GM23338 (cell line): ENCODE data around the gene RNF8. TPM values are rescaled to one million over a fixed set of nuclear protein-coding genes. Genes with fewer than 3 reads are reported as not detected.

ENCODE experiments used
- ATAC-seq: fragments of 200-7000 bp; cut with Tn5 transposase; 3 replicates; pipeline ENCODE4 v1.9.1; 2020
- DNase-seq: peaks from one replicate; pipeline ENCODE4 v3.0.0-alpha.2; 2015; ENCODE audit warnings: low spot score
- H2AFZ ChIP-seq: fragments of 200-600 bp; sonication (generic); 2 replicates; pipeline ENCODE4 v1.8.0; 2016; ENCODE audit warnings: antibody characterized with exemption, mild to moderate bottlenecking, moderate library complexity
- H3F3A ChIP-seq: fragments of 200-600 bp; sonication (generic); replicated peaks from 2 replicates; pipeline ENCODE4 v1.8.0; 2017; ENCODE audit warnings: antibody characterized with exemption, mixed run types, low read depth
- H3K27ac ChIP-seq: fragments of 200-600 bp; sonication (generic); 2 replicates; pipeline ENCODE4 v1.6.1; 2016; ENCODE audit warnings: low read depth
- H3K27me3 ChIP-seq: fragments of 200-600 bp; sonication (generic); 2 replicates; pipeline ENCODE4 v1.8.0; 2016; ENCODE audit warnings: mild to moderate bottlenecking, mixed run types, moderate library complexity; ENCODE audit not compliant: insufficient read depth
- H3K36me3 ChIP-seq: fragments of 200-600 bp; sonication (generic); 2 replicates; pipeline ENCODE4 v1.8.0; 2016; ENCODE audit warnings: mild to moderate bottlenecking; ENCODE audit not compliant: insufficient read depth
- H3K4me1 ChIP-seq: fragments of 200-600 bp; sonication (generic); 2 replicates; pipeline ENCODE4 v1.8.0; 2016; ENCODE audit warnings: mild to moderate bottlenecking, moderate library complexity; ENCODE audit not compliant: insufficient read depth
- H3K4me2 ChIP-seq: fragments of 200-600 bp; sonication (generic); 2 replicates; pipeline ENCODE4 v1.7.1; 2017; ENCODE audit warnings: mixed run types
- H3K4me3 ChIP-seq: fragments of 200-600 bp; sonication (generic); 2 replicates; pipeline ENCODE4 v1.6.1; 2016; ENCODE audit warnings: mixed run types
- H3K79me2 ChIP-seq: fragments of 200-600 bp; sonication (generic); replicated peaks from 2 replicates; pipeline ENCODE4 v1.8.0; 2017; ENCODE audit warnings: mild to moderate bottlenecking; ENCODE audit not compliant: insufficient read depth
- H3K9me2 ChIP-seq: fragments of 200-600 bp; sonication (generic); 2 replicates; pipeline ENCODE4 v1.8.0; 2017; ENCODE audit not compliant: insufficient read depth
- H4K20me1 ChIP-seq: fragments of 200-600 bp; sonication (generic); replicated peaks from 2 replicates; pipeline ENCODE4 v1.8.0; 2017; ENCODE audit warnings: mild to moderate bottlenecking; ENCODE audit not compliant: insufficient read depth
- H3K27ac Mint-ChIP-seq: 2 replicates; pipeline ENCODE4 v1.8.0; 2020; ENCODE audit warnings: inconsistent platforms, mild to moderate bottlenecking, moderate library complexity, mixed read lengths
- H3K27me3 Mint-ChIP-seq: 3 replicates; pipeline ENCODE4 v1.8.0; 2022; ENCODE audit warnings: low read depth, mild to moderate bottlenecking, moderate library complexity, mixed read lengths, inconsistent platforms; ENCODE audit not compliant: insufficient read depth, poor library complexity
- H3K36me3 Mint-ChIP-seq: 3 replicates; pipeline ENCODE4 v1.8.0; 2021; ENCODE audit warnings: low read depth, mild to moderate bottlenecking, inconsistent platforms, moderate library complexity, mixed read lengths
- H3K4me1 Mint-ChIP-seq: 3 replicates; pipeline ENCODE4 v1.8.0; 2020; ENCODE audit warnings: mild to moderate bottlenecking, inconsistent platforms, mixed read lengths
- H3K4me3 Mint-ChIP-seq: 3 replicates; pipeline ENCODE4 v1.8.0; 2021; ENCODE audit warnings: moderate library complexity, mild to moderate bottlenecking, inconsistent platforms, mixed read lengths
- H3K9me3 Mint-ChIP-seq: 3 replicates; pipeline ENCODE4 v1.8.0; 2020; ENCODE audit warnings: moderate library complexity, mild to moderate bottlenecking, inconsistent platforms, mixed read lengths
- CREB1 ChIP-seq: fragments of 250-450 bp; sonication (Bioruptor Pico); IDR thresholded peaks from 2 replicates; pipeline ENCODE4 v1.5.0; 2020; ENCODE audit warnings: low read depth, mild to moderate bottlenecking, moderate library complexity
- CTCF ChIP-seq, 2 experiments: fragments of 200-600 bp in 1 of 2; sonication (generic) in 1 of 2; conservative IDR thresholded peaks; 2 replicates each; pipeline versions ENCODE4 v1.5.1 to v1.6.1; 2016 to 2017; ENCODE audit warnings: antibody characterized with exemption in 2 of 2, low read depth in 2 of 2, mild to moderate bottlenecking in 2 of 2, moderate library complexity in 1 of 2
- EZH2phosphoT487 ChIP-seq: fragments of 200-600 bp; sonication (generic); IDR thresholded peaks from one replicate; pipeline ENCODE4 v1.8.1; 2018; ENCODE audit warnings: antibody characterized with exemption; ENCODE audit not compliant: unreplicated experiment
- JUNB ChIP-seq: IDR thresholded peaks from one replicate; pipeline ENCODE4 v1.6.1; 2016; ENCODE audit warnings: antibody characterized with exemption; ENCODE audit not compliant: unreplicated experiment
- POLR2AphosphoS5 ChIP-seq: IDR thresholded peaks from 2 replicates; pipeline ENCODE4 v1.6.1; 2016; ENCODE audit warnings: antibody characterized with exemption, low read depth
- REST ChIP-seq: IDR thresholded peaks from one replicate; pipeline ENCODE4 v1.6.1; 2018; ENCODE audit warnings: antibody characterized with exemption; ENCODE audit not compliant: unreplicated experiment
- ZNF114 ChIP-seq: fragments of 250-450 bp; sonication (Bioruptor Pico); IDR thresholded peaks from 2 replicates; pipeline ENCODE4 v1.5.0; 2020; ENCODE audit warnings: mild to moderate bottlenecking, moderate library complexity
- polyA plus RNA-seq: library from polyadenylated mRNA; unstranded; fragments of >200 nt; fragmentation: Nextera tagmentation; extraction: Ambion mirVana; gene quantifications from 2 replicates; pipeline ENCODE4 v1.2.1, GENCODE V29; 2016
- total RNA-seq: library from RNA; depleted of rRNA; stranded (reverse); fragments of >200 nt; shearing (Covaris generic); gene quantifications from 2 replicates; pipeline ENCODE4 v1.2.3, GENCODE V29; 2014

The RNF8 gene
- total and polyA plus RNA-seq, 2 experiments from 2014 or later: 41.6 to 55.2 TPM

- Histone ChIP-seq H4K20me1 (no peaks in the 10 kb centered on the region), H3F3A (no peaks in the 10 kb centered on the region), H3K9me2 (no peaks in the 10 kb centered on the region), H3K27ac (no peak overlapping the region), H3K79me2 (no peaks in the 10 kb centered on the region), H3K36me3 (no peaks in the 10 kb centered on the region), H3K27me3 (no peaks in the 10 kb centered on the region), H3K4me3 (no peak overlapping the region), H3K4me2 (no peak overlapping the region), H3K4me1 (no peaks in the 10 kb centered on the region), H2AFZ (no peak overlapping the region)
- Mint-ChIP-seq H3K27ac (no peak overlapping the region), H3K36me3 (no peaks in the 10 kb centered on the region), H3K4me3 (no peak overlapping the region), H3K9me3 (no peaks in the 10 kb centered on the region; the same call in 1 of the 3 replicates), H3K27me3 (no peaks in the 10 kb centered on the region), H3K4me1 (no peaks in the 10 kb centered on the region)
- ATAC-seq (no peak), DNase-seq (no peak)
- TF ChIP-seq JUNB (no peak), EZH2phosphoT487 (no peak), CREB1 (CRISPR knock-in tag) (no peak), REST (no peak), ZNF114 (CRISPR knock-in tag) (no peak)
Measured at GRCh38 chr6:37417393-37417792, 63.6 kb downstream of the RNF8 start.

- H3K36me3 Mint-ChIP-seq: no peaks in the 10 kb centered on the region
- H3K4me2 ChIP-seq: no peak overlapping the region
- H3K27ac ChIP-seq: no peak overlapping the region
- H3K9me3 Mint-ChIP-seq: no peaks in the 10 kb centered on the region; the same call in 1 of the 3 replicates
- DNase-seq (no peak), ATAC-seq (no peak)
- H3K79me2 ChIP-seq: no peaks in the 10 kb centered on the region
- no peaks in the 10 kb centered on the region for H3K9me2 ChIP-seq
- no peaks in the 10 kb centered on the region for H3F3A ChIP-seq
- H3K27ac Mint-ChIP-seq: no peak overlapping the region
- no peaks in the 10 kb centered on the region for H3K4me1 Mint-ChIP-seq
- H3K27me3 ChIP-seq: no peaks in the 10 kb centered on the region
- no peak overlapping the region for H3K4me3 Mint-ChIP-seq
- H3K4me3 ChIP-seq: no peak overlapping the region
- H2AFZ ChIP-seq: no peak overlapping the region
- H4K20me1 ChIP-seq: no peaks in the 10 kb centered on the region
- no peaks in the 10 kb centered on the region for H3K36me3 ChIP-seq
- no peaks in the 10 kb centered on the region for H3K4me1 ChIP-seq
- no peaks in the 10 kb centered on the region for H3K27me3 Mint-ChIP-seq
- no peak for TF ChIP-seq REST
- no peak for TF ChIP-seq POLR2AphosphoS5
- TF ChIP-seq CTCF (conservative IDR thresholded peaks at IDR 0.05; ENCODE audit: low read depth in 2 of 2): no peak
Measured at GRCh38 chr6:37418722-37419121, 64.9 kb downstream of the RNF8 start.
